ENCODE results near the gene QSOX2. TPM values are rescaled to one million over a fixed set of nuclear protein-coding genes. Genes with fewer than 3 reads are reported as not detected.

QSOX2 gene
- total RNA-seq, 1 experiment from 2014 or later: 34.6 TPM

- Histone ChIP-seq H3K9me2 (ENCODE audit: insufficient read depth) (no peaks in the 10 kb centered on the region), H3K27me3 (ENCODE audit: insufficient read depth, low read length) (no peaks in the 10 kb centered on the region), H3K36me3 (ENCODE audit: control insufficient read depth in 1 of 2, insufficient read depth in 2 of 2, low read length in 2 of 2) (no peaks in the 10 kb centered on the region), H3K79me2 (ENCODE audit: insufficient read depth, low read length) (no peaks in the 10 kb centered on the region), H3K4me3 (replicated peaks in 1 of 2; ENCODE audit: low read depth in 1 of 2, low read length in 2 of 2) (no peak overlapping the region), H3K9me3 (ENCODE audit: control insufficient read depth in 1 of 2, insufficient read depth in 1 of 2, low read depth in 1 of 2, low read length in 2 of 2) (no peaks in the 10 kb centered on the region), H3K4me1 (ENCODE audit: control insufficient read depth in 1 of 2, insufficient read depth in 2 of 2, low read length in 2 of 2) (peaks cover 1 to 6% of the 10 kb centered on the region in 2 experiments; a peak in 3 of 4 replicates), H2AFZ (ENCODE audit: low read depth, low read length, poor library complexity, severe bottlenecking) (no peak overlapping the region), H3K9ac (ENCODE audit: low read length) (no peak overlapping the region), H4K20me1 (ENCODE audit: insufficient read depth) (no peaks in the 10 kb centered on the region), H3K4me2 (ENCODE audit: low read length) (no peak overlapping the region), H3K27ac (ENCODE audit: low read depth, low read length) (no peak overlapping the region)
- ChIA-PET RAD21 (ENCODE audit: low non-redundant PET in 1 of 2, low total read pairs in 2 of 2, uncharacterized antibody in 2 of 2, unreplicated experiment in 2 of 2) (no interaction called here), CTCF (interaction anchor here (1.2 kb wide), 1 partner anchor 12 kb away, joined by 3 read pairs; no protein-coding TSS in a partner anchor), POLR2A (no interaction called here)
- BruUV-seq (replicated peaks): no TSS peak
- intact Hi-C loops (cut with micrococcal nuclease): no loop called here
- DNase-seq (ENCODE audit: low read depth, low spot score) (no peak), ATAC-seq (no peak)
- TF ChIP-seq, protein P1, sequence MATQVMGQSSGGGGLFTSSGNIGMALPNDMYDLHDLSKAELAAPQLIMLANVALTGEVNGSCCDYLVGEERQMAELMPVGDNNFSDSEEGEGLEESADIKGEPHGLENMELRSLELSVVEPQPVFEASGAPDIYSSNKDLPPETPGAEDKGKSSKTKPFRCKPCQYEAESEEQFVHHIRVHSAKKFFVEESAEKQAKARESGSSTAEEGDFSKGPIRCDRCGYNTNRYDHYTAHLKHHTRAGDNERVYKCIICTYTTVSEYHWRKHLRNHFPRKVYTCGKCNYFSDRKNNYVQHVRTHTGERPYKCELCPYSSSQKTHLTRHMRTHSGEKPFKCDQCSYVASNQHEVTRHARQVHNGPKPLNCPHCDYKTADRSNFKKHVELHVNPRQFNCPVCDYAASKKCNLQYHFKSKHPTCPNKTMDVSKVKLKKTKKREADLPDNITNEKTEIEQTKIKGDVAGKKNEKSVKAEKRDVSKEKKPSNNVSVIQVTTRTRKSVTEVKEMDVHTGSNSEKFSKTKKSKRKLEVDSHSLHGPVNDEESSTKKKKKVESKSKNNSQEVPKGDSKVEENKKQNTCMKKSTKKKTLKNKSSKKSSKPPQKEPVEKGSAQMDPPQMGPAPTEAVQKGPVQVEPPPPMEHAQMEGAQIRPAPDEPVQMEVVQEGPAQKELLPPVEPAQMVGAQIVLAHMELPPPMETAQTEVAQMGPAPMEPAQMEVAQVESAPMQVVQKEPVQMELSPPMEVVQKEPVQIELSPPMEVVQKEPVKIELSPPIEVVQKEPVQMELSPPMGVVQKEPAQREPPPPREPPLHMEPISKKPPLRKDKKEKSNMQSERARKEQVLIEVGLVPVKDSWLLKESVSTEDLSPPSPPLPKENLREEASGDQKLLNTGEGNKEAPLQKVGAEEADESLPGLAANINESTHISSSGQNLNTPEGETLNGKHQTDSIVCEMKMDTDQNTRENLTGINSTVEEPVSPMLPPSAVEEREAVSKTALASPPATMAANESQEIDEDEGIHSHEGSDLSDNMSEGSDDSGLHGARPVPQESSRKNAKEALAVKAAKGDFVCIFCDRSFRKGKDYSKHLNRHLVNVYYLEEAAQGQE (IDR thresholded peaks at IDR 0.05; ENCODE audit: low read depth): no peak
- TF ChIP-seq, protein P2, sequence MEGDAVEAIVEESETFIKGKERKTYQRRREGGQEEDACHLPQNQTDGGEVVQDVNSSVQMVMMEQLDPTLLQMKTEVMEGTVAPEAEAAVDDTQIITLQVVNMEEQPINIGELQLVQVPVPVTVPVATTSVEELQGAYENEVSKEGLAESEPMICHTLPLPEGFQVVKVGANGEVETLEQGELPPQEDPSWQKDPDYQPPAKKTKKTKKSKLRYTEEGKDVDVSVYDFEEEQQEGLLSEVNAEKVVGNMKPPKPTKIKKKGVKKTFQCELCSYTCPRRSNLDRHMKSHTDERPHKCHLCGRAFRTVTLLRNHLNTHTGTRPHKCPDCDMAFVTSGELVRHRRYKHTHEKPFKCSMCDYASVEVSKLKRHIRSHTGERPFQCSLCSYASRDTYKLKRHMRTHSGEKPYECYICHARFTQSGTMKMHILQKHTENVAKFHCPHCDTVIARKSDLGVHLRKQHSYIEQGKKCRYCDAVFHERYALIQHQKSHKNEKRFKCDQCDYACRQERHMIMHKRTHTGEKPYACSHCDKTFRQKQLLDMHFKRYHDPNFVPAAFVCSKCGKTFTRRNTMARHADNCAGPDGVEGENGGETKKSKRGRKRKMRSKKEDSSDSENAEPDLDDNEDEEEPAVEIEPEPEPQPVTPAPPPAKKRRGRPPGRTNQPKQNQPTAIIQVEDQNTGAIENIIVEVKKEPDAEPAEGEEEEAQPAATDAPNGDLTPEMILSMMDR (IDR thresholded peaks at IDR 0.05 in 2 of 3, conservative IDR thresholded peaks at IDR 0.05 in 1 of 3; ENCODE audit: borderline replicate concordance in 1 of 3, insufficient read depth in 1 of 3, low read depth in 2 of 3, low read length in 2 of 3): no peak
- TF ChIP-seq CBX3 (IDR thresholded peaks at IDR 0.05; ENCODE audit: low read depth): no peak
- no peak for TF ChIP-seq FOSL1 (IDR thresholded peaks at IDR 0.05; ENCODE audit: low read depth)
- no peak for TF ChIP-seq RAD21 (IDR thresholded peaks at IDR 0.05; ENCODE audit: low read depth)
- TF ChIP-seq SIN3A (IDR thresholded peaks at IDR 0.05; ENCODE audit: low read depth): no peak
- no peak for TF ChIP-seq MAX (IDR thresholded peaks at IDR 0.05)
- no peak for TF ChIP-seq ZNF274 (IDR thresholded peaks at IDR 0.05; ENCODE audit: low read depth, low read length)
- TF ChIP-seq POLR2AphosphoS5 (IDR thresholded peaks at IDR 0.05; ENCODE audit: low read depth, low read length): no peak
- TF ChIP-seq EZH2 (IDR thresholded peaks at IDR 0.05): no peak
- no peak for TF ChIP-seq CEBPB (IDR thresholded peaks at IDR 0.05; ENCODE audit: low read depth)
- TF ChIP-seq, protein P3, sequence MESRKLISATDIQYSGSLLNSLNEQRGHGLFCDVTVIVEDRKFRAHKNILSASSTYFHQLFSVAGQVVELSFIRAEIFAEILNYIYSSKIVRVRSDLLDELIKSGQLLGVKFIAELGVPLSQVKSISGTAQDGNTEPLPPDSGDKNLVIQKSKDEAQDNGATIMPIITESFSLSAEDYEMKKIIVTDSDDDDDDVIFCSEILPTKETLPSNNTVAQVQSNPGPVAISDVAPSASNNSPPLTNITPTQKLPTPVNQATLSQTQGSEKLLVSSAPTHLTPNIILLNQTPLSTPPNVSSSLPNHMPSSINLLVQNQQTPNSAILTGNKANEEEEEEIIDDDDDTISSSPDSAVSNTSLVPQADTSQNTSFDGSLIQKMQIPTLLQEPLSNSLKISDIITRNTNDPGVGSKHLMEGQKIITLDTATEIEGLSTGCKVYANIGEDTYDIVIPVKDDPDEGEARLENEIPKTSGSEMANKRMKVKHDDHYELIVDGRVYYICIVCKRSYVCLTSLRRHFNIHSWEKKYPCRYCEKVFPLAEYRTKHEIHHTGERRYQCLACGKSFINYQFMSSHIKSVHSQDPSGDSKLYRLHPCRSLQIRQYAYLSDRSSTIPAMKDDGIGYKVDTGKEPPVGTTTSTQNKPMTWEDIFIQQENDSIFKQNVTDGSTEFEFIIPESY (IDR thresholded peaks at IDR 0.05; ENCODE audit: extremely low read depth, insufficient replicate concordance, low read length): no peak
- no peak for TF ChIP-seq ZFX (IDR thresholded peaks at IDR 0.05)
- TF ChIP-seq ELF1 (IDR thresholded peaks at IDR 0.05; ENCODE audit: borderline replicate concordance, low read depth): no peak
- TF ChIP-seq, protein P4, sequence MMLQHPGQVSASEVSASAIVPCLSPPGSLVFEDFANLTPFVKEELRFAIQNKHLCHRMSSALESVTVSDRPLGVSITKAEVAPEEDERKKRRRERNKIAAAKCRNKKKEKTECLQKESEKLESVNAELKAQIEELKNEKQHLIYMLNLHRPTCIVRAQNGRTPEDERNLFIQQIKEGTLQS (IDR thresholded peaks at IDR 0.05): no peak
- TF ChIP-seq SRF (IDR thresholded peaks at IDR 0.05; ENCODE audit: low read depth): no peak
- TF ChIP-seq POLR2A (IDR thresholded peaks at IDR 0.05; ENCODE audit: borderline replicate concordance, extremely low read depth, insufficient read depth, insufficient read length): no peak
- no peak for TF ChIP-seq EGR1 (IDR thresholded peaks at IDR 0.05; ENCODE audit: low read depth)
- TF ChIP-seq JUND (IDR thresholded peaks at IDR 0.05): no peak
- TF ChIP-seq TCF7L2 (IDR thresholded peaks at IDR 0.05; ENCODE audit: borderline replicate concordance, extremely low read depth, insufficient read depth, insufficient read length): no peak
Measured at GRCh38 chr9:136260936-136261472, 15.4 kb upstream of the QSOX2 start.
